Neuron (in vitro differentiated cells): Measurements from ENCODE around the gene CAPN5.
"Not testable (repeated sequence)": the region's sequence is repeated elsewhere in the genome, so short reads cannot be mapped to it uniquely, and the experiment has no call there.

ENCODE experiments used
- H2AFZ ChIP-seq: one replicate; pipeline ENCODE4 v1.6.1; 2013; ENCODE audit warnings: low read depth, mild to moderate bottlenecking, inconsistent platforms, low read length, moderate library complexity
- H3K27me3 ChIP-seq: one replicate; pipeline ENCODE4 v1.6.1; 2013; ENCODE audit warnings: low read length; ENCODE audit not compliant: insufficient read depth
- H3K36me3 ChIP-seq: one replicate; pipeline ENCODE4 v1.6.1; 2013; ENCODE audit warnings: low read length; ENCODE audit not compliant: insufficient read depth
- H3K4me1 ChIP-seq: one replicate; pipeline ENCODE4 v1.6.1; 2013; ENCODE audit warnings: low read length; ENCODE audit not compliant: insufficient read depth
- H3K4me3 ChIP-seq: 2 replicates; pipeline ENCODE4 v1.5.1; 2013; ENCODE audit warnings: mild to moderate bottlenecking, low read length, moderate library complexity
- H3K9me3 ChIP-seq: one replicate; pipeline ENCODE4 v1.6.1; 2013; ENCODE audit warnings: low read length

CAPN5 gene

DNA sequence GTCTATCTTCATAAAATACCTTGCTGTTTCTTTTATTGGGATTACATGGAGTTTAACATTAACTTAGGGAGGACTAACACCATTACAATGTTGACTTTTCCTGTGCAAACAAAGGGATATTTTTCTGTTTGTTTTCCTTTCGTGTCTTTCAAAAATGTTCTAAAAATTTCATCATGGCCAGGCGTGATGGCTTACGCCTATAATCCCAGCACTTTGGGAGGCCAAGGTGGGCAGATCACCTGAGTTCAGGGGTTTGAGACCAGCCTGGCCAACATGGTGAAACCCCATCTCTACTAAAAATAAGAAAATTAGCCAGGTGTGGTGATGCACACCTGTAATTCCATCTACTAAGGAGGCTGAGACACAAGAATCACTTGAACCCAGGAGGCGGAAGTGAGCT lies 5.5 kb upstream of the CAPN5 start:
- H2AFZ ChIP-seq, H3K4me3 ChIP-seq, H3K36me3 ChIP-seq, H3K27me3 ChIP-seq, H3K9me3 ChIP-seq: not testable (repeated sequence)
- H3K4me1 ChIP-seq: peaks cover 11% of the 10 kb centered on the region

DNA sequence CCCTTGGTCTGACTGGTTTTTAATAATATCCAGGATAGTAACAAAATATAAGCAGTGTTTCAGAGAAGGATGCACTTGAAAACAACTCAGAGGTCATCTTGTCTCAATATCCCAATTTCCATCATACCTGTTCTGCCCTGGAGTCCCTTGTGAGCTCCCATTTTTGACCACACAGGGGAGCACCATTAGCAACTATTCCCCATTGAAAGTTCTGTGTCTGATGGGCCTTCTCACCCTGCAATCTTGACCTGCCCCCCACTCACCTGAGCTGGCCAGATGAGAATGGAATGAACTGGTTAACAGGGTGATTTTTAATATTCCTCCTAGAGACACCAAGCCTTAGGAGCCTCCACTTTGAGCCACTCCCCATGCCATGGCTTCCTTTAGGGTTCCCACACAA lies 3.8 kb upstream of the CAPN5 start:
- H3K9me3 ChIP-seq: no peaks in the 10 kb centered on the region
- H3K27me3 ChIP-seq: no peaks in the 10 kb centered on the region
- no peak overlapping the region for H3K4me3 ChIP-seq
- H2AFZ ChIP-seq: no peak overlapping the region
- H3K36me3 ChIP-seq: no peaks in the 10 kb centered on the region
- peaks cover 17% of the 10 kb centered on the region for H3K4me1 ChIP-seq

DNA sequence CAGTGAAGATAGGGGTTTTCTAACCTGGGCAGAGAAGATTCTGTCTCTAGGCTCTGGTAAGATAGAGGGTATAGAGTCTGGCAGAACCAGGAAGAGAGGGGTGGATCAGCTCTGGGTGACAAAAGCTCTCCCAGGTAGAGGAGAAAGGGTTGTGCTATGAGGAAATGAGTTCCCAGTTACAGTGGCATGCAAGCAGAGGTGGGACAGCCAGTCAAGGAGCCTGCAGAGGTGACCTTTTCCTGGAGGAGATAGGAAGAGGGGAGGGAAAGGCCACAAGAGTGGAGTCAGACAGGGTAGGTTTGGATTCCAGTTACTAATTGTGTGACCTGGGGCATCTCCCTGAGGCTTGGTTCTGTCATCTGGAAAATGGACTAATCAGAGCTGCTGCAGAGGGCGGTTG lies 3.4 kb upstream of the CAPN5 start:
- H3K27me3 ChIP-seq: no peaks in the 10 kb centered on the region
- no peak overlapping the region for H3K4me3 ChIP-seq
- H3K36me3 ChIP-seq: no peaks in the 10 kb centered on the region
- no peaks in the 10 kb centered on the region for H3K9me3 ChIP-seq
- H2AFZ ChIP-seq: no peak overlapping the region
- peaks cover 21% of the 10 kb centered on the region for H3K4me1 ChIP-seq

DNA sequence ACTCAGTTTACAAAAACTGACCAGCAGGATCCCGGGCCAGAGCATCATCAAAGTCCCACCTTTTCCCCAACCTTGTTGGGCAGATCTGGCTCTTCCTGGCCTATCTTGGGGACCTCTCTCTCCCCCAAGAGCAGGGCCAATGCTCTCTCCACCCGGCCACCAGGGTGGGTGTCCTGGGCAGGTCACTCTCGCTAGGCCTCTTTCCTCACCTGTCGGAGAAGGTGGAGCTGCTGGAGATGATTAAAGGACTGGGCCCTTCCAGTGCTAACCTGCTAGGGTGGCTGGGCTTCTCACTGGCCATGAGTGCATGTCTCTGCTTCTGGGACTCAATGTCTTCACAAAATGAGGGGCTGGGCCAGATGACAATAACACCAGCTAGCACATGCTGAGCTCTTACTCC lies 2.9 kb upstream of the CAPN5 start:
- H3K36me3 ChIP-seq: no peaks in the 10 kb centered on the region
- H3K4me1 ChIP-seq: peaks cover 26% of the 10 kb centered on the region
- no peak overlapping the region for H2AFZ ChIP-seq
- no peaks in the 10 kb centered on the region for H3K9me3 ChIP-seq
- no peak overlapping the region for H3K4me3 ChIP-seq
- no peaks in the 10 kb centered on the region for H3K27me3 ChIP-seq

DNA sequence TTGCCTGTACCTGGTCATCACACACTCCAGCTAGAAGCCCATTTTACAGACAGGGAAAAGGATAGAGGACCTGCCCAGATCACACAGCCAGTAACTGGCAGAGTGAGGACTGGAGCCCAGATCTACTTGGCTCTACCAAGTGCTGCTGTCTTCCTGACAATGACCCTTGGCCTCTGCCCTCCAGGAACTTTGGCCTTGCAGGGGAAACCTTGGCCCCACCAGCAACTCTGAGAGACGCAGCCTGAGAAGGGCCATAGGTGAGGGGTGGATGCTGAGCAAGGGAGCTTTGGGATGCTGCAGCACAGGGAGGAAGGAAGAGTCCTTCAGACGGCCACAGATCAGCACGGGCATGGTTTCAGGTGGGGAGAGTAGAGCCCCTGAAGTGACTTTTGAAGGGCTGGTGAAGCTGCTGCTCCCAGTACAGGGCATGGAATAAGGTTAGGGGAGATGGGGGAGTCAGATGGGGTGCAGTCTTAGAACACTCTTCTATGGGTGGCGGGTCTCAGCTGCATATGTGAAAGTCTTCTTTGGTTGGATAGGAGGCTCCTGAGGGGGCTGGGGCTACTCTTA lies 2.0 kb upstream of the CAPN5 start:
- peaks cover 33% of the 10 kb centered on the region for H3K4me1 ChIP-seq
- no peaks in the 10 kb centered on the region for H3K9me3 ChIP-seq
- no peak overlapping the region for H3K4me3 ChIP-seq
- no peaks in the 10 kb centered on the region for H3K27me3 ChIP-seq
- H2AFZ ChIP-seq: no peak overlapping the region
- no peaks in the 10 kb centered on the region for H3K36me3 ChIP-seq

DNA sequence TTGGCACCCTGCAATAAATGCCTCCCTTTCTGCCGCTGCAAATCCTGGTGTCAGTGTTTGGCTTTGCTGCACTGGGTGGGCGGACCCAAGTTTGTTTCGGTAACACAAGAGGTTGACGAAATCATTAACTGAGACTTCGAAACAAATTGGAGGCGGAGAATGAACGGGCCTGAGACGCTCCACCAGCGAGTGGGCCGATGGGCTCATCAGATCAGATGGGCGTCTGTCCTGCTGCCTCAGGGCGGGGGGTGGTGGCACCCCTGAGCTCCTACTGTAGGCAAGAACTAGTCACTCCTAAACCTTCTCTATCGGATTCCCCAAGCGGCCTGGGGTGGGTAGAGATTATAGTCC lies 918 bp upstream of the CAPN5 start:
- H3K9me3 ChIP-seq: no peaks in the 10 kb centered on the region
- peak overlapping the region; percentile 89 for H2AFZ ChIP-seq

DNA sequence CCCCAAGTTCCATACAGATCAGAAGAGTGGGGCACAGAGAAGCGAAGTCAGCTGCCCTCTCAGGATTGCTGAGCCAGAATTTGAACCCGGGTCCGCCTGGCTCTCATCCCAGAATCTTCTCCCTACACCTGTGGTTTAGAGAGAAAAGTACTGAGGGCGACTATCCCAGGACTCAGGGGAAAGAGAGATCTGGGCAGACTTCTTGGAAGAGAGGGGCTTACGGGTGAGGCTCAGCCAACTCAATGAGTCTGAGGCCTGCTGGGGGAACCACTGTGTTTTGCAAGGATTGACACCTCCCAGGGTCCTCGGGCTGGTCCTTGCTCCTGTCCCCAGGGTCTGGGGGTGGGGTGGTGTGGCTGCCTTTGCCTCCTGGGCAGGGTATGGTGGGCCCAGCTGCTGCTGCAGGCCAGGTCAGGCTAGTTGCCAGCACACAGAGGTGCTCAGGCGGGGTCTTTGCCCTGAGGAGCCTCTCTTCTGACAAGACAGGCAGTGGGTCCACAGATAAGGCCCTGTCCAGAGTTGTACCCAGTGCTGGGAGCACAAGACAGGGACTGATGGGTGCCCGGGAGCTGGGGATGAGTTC lies 1.2 kb downstream of the CAPN5 start:
- Histone ChIP-seq H3K4me3 (peak overlapping the region; percentile 83), H3K27me3 (no peaks in the 10 kb centered on the region), H3K4me1 (peaks cover 41% of the 10 kb centered on the region), H2AFZ (no peak overlapping the region), H3K36me3 (peaks cover 7% of the 10 kb centered on the region), H3K9me3 (no peaks in the 10 kb centered on the region)

More for the DNA sequence above, 918 bp upstream of the CAPN5 start:
- Histone ChIP-seq H3K27me3 (no peaks in the 10 kb centered on the region), H3K4me1 (peaks cover 36% of the 10 kb centered on the region), H3K36me3 (no peaks in the 10 kb centered on the region), H3K4me3 (peak overlapping the region; percentile 83)

DNA sequence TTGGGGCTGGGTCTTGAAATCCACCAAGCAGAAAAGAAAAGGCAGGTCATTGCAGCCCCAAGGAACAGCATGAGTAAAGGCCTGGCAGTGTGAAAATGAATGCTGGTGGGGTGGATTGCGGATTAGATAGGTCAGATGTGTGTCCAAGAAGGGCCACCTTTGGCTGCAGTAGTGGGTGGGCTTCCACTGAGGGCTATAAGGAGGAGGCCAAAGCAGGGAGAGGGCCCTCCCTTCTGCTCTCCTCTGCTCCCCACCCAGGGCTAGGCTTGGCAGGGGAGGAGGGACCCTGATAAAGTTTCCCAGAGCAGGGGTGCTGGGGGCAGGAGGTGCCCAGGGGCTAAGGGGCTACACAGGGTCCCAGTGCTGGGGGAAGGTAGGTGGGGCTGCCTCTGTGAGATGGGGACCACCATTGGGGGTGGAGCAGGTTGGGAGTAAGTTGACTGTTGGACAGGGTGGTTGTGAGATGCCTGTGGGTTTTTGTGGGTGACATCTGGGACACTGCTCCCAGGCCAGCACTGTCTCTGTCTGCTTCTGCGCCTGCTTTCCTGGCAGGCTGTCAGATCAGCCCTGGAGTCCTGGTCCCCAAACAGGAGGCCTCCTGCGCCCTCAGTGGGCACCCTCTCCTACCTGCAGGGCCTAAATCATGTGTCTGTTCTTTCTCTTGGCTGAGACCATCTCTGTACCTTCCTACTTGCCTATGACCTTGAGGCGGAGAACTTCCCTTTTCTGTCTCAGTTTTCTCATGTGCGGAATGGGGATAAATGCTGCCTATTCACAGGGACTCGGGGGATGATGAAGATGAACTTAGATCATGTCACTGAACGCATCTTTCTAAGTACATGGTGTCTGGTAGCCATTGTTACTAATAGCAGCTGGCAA lies 1.9 kb downstream of the CAPN5 start:
- Histone ChIP-seq H3K27me3 (no peaks in the 10 kb centered on the region), H3K9me3 (no peaks in the 10 kb centered on the region), H3K4me1 (peaks cover 49% of the 10 kb centered on the region), H2AFZ (no peak overlapping the region), H3K4me3 (peak overlapping the region; percentile 83), H3K36me3 (peaks cover 10% of the 10 kb centered on the region)

DNA sequence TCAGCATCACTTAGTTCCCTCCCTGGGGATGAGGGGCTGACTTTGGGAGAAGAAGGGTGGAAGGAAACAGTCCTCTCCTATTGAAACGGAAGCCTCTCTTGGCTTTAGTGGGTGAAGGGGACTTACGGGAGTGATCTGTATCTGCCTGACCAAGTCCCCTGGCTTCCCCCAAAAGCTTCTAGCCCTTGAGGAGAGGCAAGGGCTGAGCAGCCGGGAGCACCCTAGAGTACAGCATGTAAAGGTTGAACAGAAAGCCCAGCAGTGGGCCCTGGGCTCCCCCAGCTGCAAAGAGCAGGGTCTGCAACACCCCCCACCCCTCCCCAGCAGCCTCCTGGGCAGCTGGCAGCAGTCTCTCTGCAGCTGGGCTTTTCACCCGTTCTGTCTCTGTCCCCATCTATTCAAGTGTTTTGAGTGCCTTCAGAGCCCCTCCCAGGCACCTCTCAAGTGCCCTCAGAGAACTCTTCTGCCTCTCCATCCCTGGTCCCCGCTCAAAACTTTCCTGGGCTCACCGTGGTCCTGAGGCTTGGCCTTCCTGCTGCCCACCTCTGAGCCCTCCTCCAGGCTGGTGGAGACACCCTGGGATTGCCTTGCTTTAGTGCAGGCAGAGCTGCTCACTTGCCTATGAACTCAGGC lies 2.7 kb downstream of the CAPN5 start:
- peaks cover 51% of the 10 kb centered on the region for H3K4me1 ChIP-seq
- peak overlapping the region; percentile 83 for H3K4me3 ChIP-seq
- no peaks in the 10 kb centered on the region for H3K9me3 ChIP-seq
- H3K27me3 ChIP-seq: no peaks in the 10 kb centered on the region
- H2AFZ ChIP-seq: no peak overlapping the region
- peaks cover 13% of the 10 kb centered on the region for H3K36me3 ChIP-seq

DNA sequence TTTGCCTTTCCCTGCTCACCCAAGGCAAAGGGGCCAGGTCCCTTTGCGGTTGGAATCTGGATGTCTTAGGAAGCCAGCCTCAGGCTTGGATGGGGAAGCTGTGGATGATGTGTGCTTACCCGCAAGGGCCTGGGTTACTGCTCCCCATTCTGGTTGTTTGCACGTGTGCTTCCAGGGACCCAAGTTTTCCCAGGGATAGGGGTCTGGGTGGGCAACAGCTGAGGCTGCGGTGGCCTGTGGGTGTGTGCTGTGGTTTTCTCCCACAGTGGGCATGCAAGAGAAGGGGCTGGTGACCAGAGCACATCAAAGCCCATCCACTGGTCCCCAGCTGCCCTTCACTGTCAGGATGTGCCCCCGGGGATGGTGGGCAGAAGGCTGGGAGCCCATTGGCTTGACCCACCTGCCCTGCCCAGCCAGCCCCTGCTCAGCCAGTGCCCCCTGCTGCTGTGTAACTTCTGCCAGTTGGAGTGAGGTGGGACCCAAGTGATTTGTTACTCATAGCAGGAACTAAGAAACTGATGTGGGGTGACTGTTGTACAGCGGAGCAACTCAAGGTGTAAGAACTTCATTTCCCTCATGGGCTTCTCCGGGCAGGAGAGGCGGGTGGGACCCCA lies 3.3 kb downstream of the CAPN5 start:
- H2AFZ ChIP-seq: no peak overlapping the region
- H3K4me1 ChIP-seq: peaks cover 51% of the 10 kb centered on the region
- no peak overlapping the region for H3K4me3 ChIP-seq
- H3K27me3 ChIP-seq: no peaks in the 10 kb centered on the region
- no peaks in the 10 kb centered on the region for H3K9me3 ChIP-seq
- peaks cover 18% of the 10 kb centered on the region for H3K36me3 ChIP-seq

DNA sequence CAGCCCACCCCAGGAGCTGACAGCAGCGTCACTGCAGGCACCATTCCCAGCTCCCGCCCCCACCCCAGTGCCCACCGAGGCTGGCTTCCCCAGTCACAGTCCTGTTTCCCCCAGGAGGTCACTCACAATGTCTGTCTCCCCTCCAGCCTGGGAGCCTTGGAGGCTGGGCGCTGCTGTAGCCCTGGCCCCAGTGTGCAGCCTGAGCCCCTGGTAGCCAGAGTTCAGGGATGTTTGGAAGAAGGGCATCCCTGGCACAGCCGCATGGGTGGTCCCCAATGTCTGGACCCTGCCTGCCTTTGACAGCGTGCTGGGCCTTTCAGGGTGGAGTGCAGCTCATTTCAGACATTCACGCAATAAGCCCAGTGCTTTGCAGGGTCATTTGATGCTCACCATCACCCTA lies 4.3 kb downstream of the CAPN5 start:
- H3K4me1 ChIP-seq: peaks cover 42% of the 10 kb centered on the region
- H3K9me3 ChIP-seq: no peaks in the 10 kb centered on the region
- no peak overlapping the region for H3K4me3 ChIP-seq
- peaks cover 18% of the 10 kb centered on the region for H3K36me3 ChIP-seq
- no peaks in the 10 kb centered on the region for H3K27me3 ChIP-seq
- no peak overlapping the region for H2AFZ ChIP-seq

DNA sequence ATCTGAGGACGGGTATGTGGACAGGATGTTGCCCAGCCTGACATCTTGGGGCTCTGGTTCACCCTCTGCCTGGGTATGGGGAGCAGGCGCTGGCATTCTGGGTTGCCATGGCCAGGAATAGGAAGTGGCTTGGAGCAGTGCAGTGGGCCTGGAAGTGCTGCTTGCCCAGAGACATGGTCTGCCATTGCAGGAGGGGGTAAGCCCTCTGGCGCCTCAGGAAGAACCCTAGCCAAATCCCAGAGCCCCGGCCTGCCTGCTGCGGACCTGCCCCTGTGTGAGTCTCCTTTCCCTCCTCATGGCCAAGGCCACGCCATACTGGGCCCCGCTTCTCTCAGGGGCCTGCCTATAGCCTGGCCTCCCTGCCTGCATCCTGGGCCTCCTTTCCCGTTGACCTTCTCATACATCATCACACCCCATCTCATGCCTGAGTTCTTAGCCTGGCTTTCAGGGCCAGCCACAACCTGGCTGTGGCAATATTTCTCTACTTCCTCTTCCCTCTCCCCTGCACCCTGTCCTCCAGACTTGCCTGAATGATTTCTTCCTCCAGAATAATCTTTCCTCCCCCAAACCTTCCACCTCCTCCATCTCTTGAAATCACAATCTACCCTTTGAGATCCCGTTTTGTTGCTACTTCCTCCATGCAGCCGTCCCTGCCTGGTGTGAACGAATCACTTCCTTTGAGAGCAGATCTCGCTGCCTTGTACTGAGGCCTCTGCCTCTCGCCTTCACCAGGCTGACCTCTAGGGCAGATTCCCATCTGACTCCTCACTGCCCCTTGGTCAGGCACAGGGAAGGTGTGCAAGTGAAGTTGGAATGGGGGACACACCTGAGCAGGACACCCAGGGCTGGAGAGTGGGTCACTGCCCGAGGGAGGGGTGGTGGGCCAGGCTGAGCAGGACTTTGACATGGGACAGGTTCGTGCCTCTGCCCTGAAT lies 5.2 kb downstream of the CAPN5 start:
- H3K4me1 ChIP-seq: peaks cover 40% of the 10 kb centered on the region
- no peaks in the 10 kb centered on the region for H3K9me3 ChIP-seq
- H3K27me3 ChIP-seq: no peaks in the 10 kb centered on the region
- peaks cover 18% of the 10 kb centered on the region for H3K36me3 ChIP-seq
- no peak overlapping the region for H3K4me3 ChIP-seq
- no peak overlapping the region for H2AFZ ChIP-seq
